ENCODE data around the gene PTPN4. TPM values are rescaled to one million over a fixed set of nuclear protein-coding genes. Genes with fewer than 3 reads are reported as not detected.

PTPN4 gene
- total RNA-seq, 1 donor from 2014 or later = 24.5 TPM

DNA sequence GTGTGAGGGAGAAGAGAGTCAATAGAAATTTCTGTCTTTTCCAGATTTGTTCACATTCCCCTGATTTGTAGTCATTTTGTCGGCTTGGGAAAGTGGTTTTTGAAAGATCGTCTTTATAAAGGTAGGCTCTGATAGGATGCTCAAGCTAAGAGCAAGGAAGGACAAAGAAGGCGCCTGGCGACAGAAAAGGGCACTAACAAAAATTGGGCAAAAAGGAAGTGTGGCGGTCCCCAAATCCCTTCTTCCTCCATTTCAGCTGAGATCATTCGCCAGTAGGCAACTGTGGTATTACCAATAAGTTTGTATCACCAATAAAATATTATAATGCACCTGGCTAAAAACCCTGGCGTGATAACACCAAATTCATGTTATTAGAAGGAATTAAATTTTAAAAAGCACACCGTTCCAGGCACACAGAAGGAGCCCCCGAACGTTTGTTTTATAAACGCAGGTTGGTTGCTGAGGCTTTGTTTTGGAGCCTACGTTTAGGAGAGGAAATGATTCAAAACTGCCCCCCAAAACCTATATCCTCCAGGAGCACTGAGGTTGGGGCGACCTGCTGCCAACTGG lies 756 bp upstream of the PTPN4 start:
- Mint-ChIP-seq H3K9me3 (no peaks in the 10 kb centered on the region), H3K4me3 (peak overlapping the region; percentile 89), H3K4me1 (ENCODE audit: low read depth) (peaks cover 53% of the 10 kb centered on the region), H3K27me3 (ENCODE audit: insufficient read depth) (peaks cover 3% of the 10 kb centered on the region), H3K27ac (peak overlapping the region; percentile 94), H3K36me3 (ENCODE audit: low read depth) (no peaks in the 10 kb centered on the region)
- DNase-seq (ENCODE audit: low spot score) = no peak
- intact Hi-C loops (cut with micrococcal nuclease) = loop anchor here (1.0 to 5.0 kb wide), 10 partner anchors 54 to 1670 kb away; partner anchors contain the start of genes C2orf76, DBI, EPB41L5 and INSIG2

- intact Hi-C loops (cut with micrococcal nuclease) = loop anchor here (2.0 to 10.0 kb wide), 4 partner anchors 62 to 1946 kb away; partner anchors contain the start of genes DDX18 and TMEM185B
- DNase-seq (ENCODE audit: low spot score) = no peak
Measured at GRCh38 chr2:119760237-119760955, 674 bp downstream of the PTPN4 start.

GRCh38 chr2:119760956-119761275 lies 1.2 kb downstream of the PTPN4 start:
- DNase-seq (ENCODE audit: low spot score) = no peak
- peaks cover 3% of the 10 kb centered on the region for H3K36me3 Mint-ChIP-seq (ENCODE audit: low read depth)
- H3K4me3 Mint-ChIP-seq = peak overlapping the region; percentile 90
- intact Hi-C loops (cut with micrococcal nuclease) = loop anchor here (2.0 to 10.0 kb wide), 4 partner anchors 62 to 1946 kb away; partner anchors contain the start of genes DDX18 and TMEM185B
- H3K27me3 Mint-ChIP-seq (ENCODE audit: insufficient read depth) = peaks cover 3% of the 10 kb centered on the region
- peaks cover 53% of the 10 kb centered on the region for H3K4me1 Mint-ChIP-seq (ENCODE audit: low read depth)
- H3K9me3 Mint-ChIP-seq = no peaks in the 10 kb centered on the region
- peak overlapping the region; percentile 80 for H3K27ac Mint-ChIP-seq

More at GRCh38 chr2:119760237-119760955, 674 bp downstream of the PTPN4 start:
- Mint-ChIP-seq H3K4me3 (peak overlapping the region; percentile 90), H3K4me1 (ENCODE audit: low read depth) (peaks cover 53% of the 10 kb centered on the region), H3K27ac (peak overlapping the region; percentile 80), H3K36me3 (ENCODE audit: low read depth) (peaks cover 3% of the 10 kb centered on the region), H3K27me3 (ENCODE audit: insufficient read depth) (peaks cover 3% of the 10 kb centered on the region), H3K9me3 (no peaks in the 10 kb centered on the region)

DNA sequence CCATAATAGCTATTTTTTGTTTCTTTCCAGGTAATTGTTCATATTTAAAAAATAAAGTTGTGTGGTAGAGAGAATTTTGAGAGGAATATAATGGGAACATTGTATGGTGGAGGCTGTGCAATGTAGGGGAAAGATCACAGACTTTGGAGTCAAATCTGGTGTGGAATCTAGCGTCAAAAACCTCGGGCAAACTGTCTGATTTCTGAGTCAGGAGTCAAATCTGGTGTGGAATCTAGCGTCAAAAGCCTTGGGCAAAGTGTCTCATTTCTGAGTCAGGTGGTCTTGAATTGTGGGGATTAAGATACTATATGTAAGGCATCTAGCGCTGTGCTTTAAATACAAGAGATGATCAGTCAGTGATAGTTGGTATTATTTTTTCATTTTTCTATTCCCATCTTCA lies 5.1 kb downstream of the PTPN4 start:
- H3K4me3 Mint-ChIP-seq = no peak overlapping the region
- peaks cover 33% of the 10 kb centered on the region for H3K4me1 Mint-ChIP-seq (ENCODE audit: low read depth)
- H3K9me3 Mint-ChIP-seq = no peaks in the 10 kb centered on the region
- no peaks in the 10 kb centered on the region for H3K27me3 Mint-ChIP-seq (ENCODE audit: insufficient read depth)
- no peak for DNase-seq (ENCODE audit: low spot score)
- H3K36me3 Mint-ChIP-seq (ENCODE audit: low read depth) = peaks cover 3% of the 10 kb centered on the region
- intact Hi-C loops (cut with micrococcal nuclease) = loop anchor here (10.0 kb wide), 1 partner anchor 1950 kb away; the partner anchor contains the start of gene DDX18
- H3K27ac Mint-ChIP-seq = no peak overlapping the region

DNA sequence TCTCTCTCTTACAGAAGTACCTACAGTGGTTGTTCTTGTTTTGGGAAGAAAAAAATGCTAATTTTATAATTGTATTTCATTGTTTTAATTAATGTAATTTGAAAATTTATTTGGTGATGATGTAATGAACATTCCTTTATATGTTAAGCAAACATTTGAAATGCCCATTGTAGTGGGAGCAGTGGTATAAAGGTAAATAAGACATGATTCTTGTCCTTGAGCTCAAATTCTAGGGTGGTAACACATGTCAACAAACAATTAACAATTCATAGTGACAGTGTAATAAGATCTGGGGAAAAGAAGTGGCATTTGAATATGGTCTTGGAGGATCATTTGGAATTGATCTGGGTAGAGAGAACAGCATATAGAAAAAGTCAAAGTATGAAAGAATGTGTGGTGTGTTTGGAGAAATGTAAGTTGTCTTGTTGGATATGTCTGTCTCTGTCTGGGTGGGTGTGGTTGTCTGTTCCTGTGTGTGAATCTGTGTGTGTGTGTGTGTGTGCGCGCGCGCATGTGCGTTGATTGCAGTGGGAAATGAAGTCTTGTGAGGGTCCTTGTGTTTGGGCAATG lies 5.8 kb downstream of the PTPN4 start:
- peaks cover 31% of the 10 kb centered on the region for H3K4me1 Mint-ChIP-seq (ENCODE audit: low read depth)
- intact Hi-C loops (cut with micrococcal nuclease) = loop anchor here (10.0 kb wide), 1 partner anchor 1951 kb away; the partner anchor contains the start of gene DDX18
- H3K27me3 Mint-ChIP-seq (ENCODE audit: insufficient read depth) = no peaks in the 10 kb centered on the region
- peaks cover 3% of the 10 kb centered on the region for H3K36me3 Mint-ChIP-seq (ENCODE audit: low read depth)
- H3K27ac Mint-ChIP-seq = no peak overlapping the region
- DNase-seq (ENCODE audit: low spot score) = no peak
- no peak overlapping the region for H3K4me3 Mint-ChIP-seq
- no peaks in the 10 kb centered on the region for H3K9me3 Mint-ChIP-seq

GRCh38 chr2:119766944-119767343 lies 7.2 kb downstream of the PTPN4 start:
- DNase-seq (ENCODE audit: low spot score) = no peak
- H3K4me3 Mint-ChIP-seq = no peak overlapping the region
- no peaks in the 10 kb centered on the region for H3K27me3 Mint-ChIP-seq (ENCODE audit: insufficient read depth)
- H3K9me3 Mint-ChIP-seq = no peaks in the 10 kb centered on the region
- H3K27ac Mint-ChIP-seq = no peak overlapping the region
- intact Hi-C loops (cut with micrococcal nuclease) = loop anchor here (10.0 kb wide), 1 partner anchor 1952 kb away; the partner anchor contains the start of gene DDX18
- H3K4me1 Mint-ChIP-seq (ENCODE audit: low read depth) = peaks cover 17% of the 10 kb centered on the region
- peaks cover 4% of the 10 kb centered on the region for H3K36me3 Mint-ChIP-seq (ENCODE audit: low read depth)

DNA sequence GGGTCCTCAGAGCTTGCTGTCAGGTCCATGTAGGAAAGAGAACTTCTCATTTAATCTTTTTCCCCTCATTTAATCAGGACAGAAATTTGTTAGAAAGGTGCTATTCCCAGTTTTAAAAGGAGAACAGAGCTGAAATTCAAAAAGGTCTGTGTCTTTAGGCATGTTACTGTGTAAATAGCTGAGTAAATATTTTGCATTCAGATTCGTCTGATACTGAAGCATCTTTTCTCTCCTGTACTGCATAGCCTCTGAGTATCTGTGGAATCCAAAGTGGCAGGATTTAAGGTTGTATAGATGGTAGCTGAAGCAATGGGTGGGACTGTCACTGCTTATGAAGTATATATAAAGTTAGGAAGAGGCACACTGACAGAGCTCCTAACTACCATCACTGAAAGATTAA lies 9.0 kb downstream of the PTPN4 start:
- H3K9me3 Mint-ChIP-seq = no peaks in the 10 kb centered on the region
- DNase-seq (ENCODE audit: low spot score) = no peak
- H3K4me3 Mint-ChIP-seq = no peak overlapping the region
- H3K27me3 Mint-ChIP-seq (ENCODE audit: insufficient read depth) = no peaks in the 10 kb centered on the region
- peaks cover 4% of the 10 kb centered on the region for H3K36me3 Mint-ChIP-seq (ENCODE audit: low read depth)
- H3K4me1 Mint-ChIP-seq (ENCODE audit: low read depth) = peaks cover 5% of the 10 kb centered on the region
- H3K27ac Mint-ChIP-seq = no peak overlapping the region
- intact Hi-C loops (cut with micrococcal nuclease) = loop anchor here (10.0 kb wide), 1 partner anchor 1954 kb away; the partner anchor contains the start of gene DDX18

DNA sequence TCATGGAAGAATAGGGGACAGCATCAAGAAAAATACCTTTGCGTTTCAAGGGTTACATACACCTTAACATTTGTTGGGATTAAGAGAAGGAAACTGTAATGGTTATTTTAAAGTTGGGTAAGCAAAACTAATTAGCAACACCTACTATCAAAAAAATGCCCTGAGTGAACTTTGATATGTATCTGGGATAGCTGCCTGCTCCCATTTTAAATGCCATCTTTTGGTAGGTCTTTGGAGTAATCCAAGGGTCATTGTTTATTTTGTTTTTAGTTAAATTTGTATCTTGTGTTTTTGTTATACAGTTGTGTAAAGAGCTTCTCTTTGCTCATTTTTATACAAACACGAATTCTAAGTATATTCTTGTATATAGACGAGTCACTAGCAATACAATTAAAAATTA lies 9.9 kb downstream of the PTPN4 start:
- no peaks in the 10 kb centered on the region for H3K27me3 Mint-ChIP-seq (ENCODE audit: insufficient read depth)
- H3K9me3 Mint-ChIP-seq = no peaks in the 10 kb centered on the region
- H3K4me3 Mint-ChIP-seq = no peak overlapping the region
- peaks cover 4% of the 10 kb centered on the region for H3K36me3 Mint-ChIP-seq (ENCODE audit: low read depth)
- peaks cover 11% of the 10 kb centered on the region for H3K4me1 Mint-ChIP-seq (ENCODE audit: low read depth)
- intact Hi-C loops (cut with micrococcal nuclease) = loop anchor here (10.0 kb wide), 1 partner anchor 1955 kb away; the partner anchor contains the start of gene DDX18
- no peak for DNase-seq (ENCODE audit: low spot score)
- no peak overlapping the region for H3K27ac Mint-ChIP-seq

- no peaks in the 10 kb centered on the region for H3K9me3 Mint-ChIP-seq
- peaks cover 3% of the 10 kb centered on the region for H3K36me3 Mint-ChIP-seq (ENCODE audit: low read depth)
- DNase-seq (ENCODE audit: low spot score) = no peak
- H3K4me3 Mint-ChIP-seq = no peak overlapping the region
- H3K27me3 Mint-ChIP-seq (ENCODE audit: insufficient read depth) = no peaks in the 10 kb centered on the region
- no peak overlapping the region for H3K27ac Mint-ChIP-seq
- intact Hi-C loops (cut with micrococcal nuclease) = no loop called here
- peaks cover 10% of the 10 kb centered on the region for H3K4me1 Mint-ChIP-seq (ENCODE audit: low read depth)
Measured at GRCh38 chr2:119771331-119771730, 11.6 kb downstream of the PTPN4 start.

DNA sequence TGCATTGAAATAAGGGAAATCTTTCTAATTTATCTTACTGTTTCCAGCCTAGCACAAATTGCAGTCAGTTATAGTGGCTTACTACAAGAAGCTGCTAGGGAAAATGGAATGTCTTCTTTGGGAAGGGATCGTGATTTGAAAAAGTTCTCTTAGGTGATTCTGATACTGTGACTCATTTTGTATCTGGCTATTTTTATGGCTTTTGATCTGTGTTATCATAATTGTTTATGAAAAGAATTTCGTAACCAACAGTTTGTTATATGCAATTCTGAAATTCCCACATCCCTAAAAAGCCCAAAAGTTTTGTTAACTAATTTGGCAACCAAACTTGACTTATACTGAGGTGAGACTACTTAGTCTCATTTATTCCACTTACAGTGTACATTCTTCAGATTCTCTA lies 12.4 kb downstream of the PTPN4 start:
- no peak for DNase-seq (ENCODE audit: low spot score)
- Mint-ChIP-seq H3K27ac (no peak overlapping the region), H3K4me3 (no peak overlapping the region), H3K4me1 (ENCODE audit: low read depth) (peaks cover 6% of the 10 kb centered on the region), H3K9me3 (no peaks in the 10 kb centered on the region), H3K36me3 (ENCODE audit: low read depth) (peaks cover 3% of the 10 kb centered on the region), H3K27me3 (ENCODE audit: insufficient read depth) (no peaks in the 10 kb centered on the region)
- intact Hi-C loops (cut with micrococcal nuclease) = no loop called here

- H3K27me3 Mint-ChIP-seq (ENCODE audit: insufficient read depth) = no peaks in the 10 kb centered on the region
- DNase-seq (ENCODE audit: low spot score) = no peak
- no peak overlapping the region for H3K27ac Mint-ChIP-seq
- H3K4me3 Mint-ChIP-seq = no peak overlapping the region
- intact Hi-C loops (cut with micrococcal nuclease) = no loop called here
- no peaks in the 10 kb centered on the region for H3K9me3 Mint-ChIP-seq
- peaks cover 3% of the 10 kb centered on the region for H3K36me3 Mint-ChIP-seq (ENCODE audit: low read depth)
- peaks cover 6% of the 10 kb centered on the region for H3K4me1 Mint-ChIP-seq (ENCODE audit: low read depth)
Measured at GRCh38 chr2:119772767-119773166, 13.0 kb downstream of the PTPN4 start.

DNA sequence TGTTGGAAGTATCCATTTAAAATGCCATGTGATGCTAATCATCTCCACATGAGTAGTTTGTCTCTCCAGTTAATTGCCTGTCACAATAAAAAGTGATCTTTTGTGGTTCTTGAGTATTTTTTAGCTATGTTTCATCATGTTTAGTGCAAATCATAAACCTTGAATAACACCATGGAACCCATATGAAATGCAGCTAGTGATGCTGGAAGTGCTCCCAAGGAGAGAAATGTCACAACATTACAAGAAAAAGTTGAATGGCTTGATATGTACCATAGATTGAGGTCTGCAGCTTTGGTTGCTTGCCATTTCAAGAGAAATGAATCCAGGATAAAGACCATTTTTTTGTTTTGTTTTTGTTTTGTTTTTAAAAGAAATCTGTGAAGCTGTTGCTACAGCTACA lies 14.3 kb downstream of the PTPN4 start:
- Mint-ChIP-seq H3K4me1 (ENCODE audit: low read depth) (peaks cover 6% of the 10 kb centered on the region), H3K27ac (no peak overlapping the region), H3K9me3 (no peaks in the 10 kb centered on the region), H3K27me3 (ENCODE audit: insufficient read depth) (no peaks in the 10 kb centered on the region), H3K36me3 (ENCODE audit: low read depth) (peaks cover 3% of the 10 kb centered on the region), H3K4me3 (no peak overlapping the region)
- intact Hi-C loops (cut with micrococcal nuclease) = no loop called here
- DNase-seq (ENCODE audit: low spot score) = no peak

- Mint-ChIP-seq H3K4me3 (no peak overlapping the region), H3K4me1 (ENCODE audit: low read depth) (peaks cover 6% of the 10 kb centered on the region), H3K36me3 (ENCODE audit: low read depth) (peaks cover 3% of the 10 kb centered on the region), H3K27me3 (ENCODE audit: insufficient read depth) (no peaks in the 10 kb centered on the region), H3K9me3 (no peaks in the 10 kb centered on the region), H3K27ac (no peak overlapping the region)
- no peak for DNase-seq (ENCODE audit: low spot score)
- intact Hi-C loops (cut with micrococcal nuclease) = no loop called here
Measured at GRCh38 chr2:119775102-119775501, 15.4 kb downstream of the PTPN4 start.

All from activated T-helper 1 cell treated with anti-CD3 and anti-CD28 coated beads, Interleukin-12 subunit alpha, Interleukin-12 subunit beta, Interleukin-2, Interleukin-4 antibody, amounts not matched to agents 30 ng/mL and 10 ng/mL and 1 ng/mL, durations not matched to agents 14 hours and 24 hours and 36 hours (primary cell).